Liver (tissue), 9 donors: ENCODE measurements around the gene KCNG1. TPM values are rescaled to one million over a fixed set of nuclear protein-coding genes. Genes with fewer than 3 reads are reported as not detected.

Experiments
- DNase-seq: peaks from one replicate; pipeline ENCODE4 v3.0.0-alpha.2; 2017; ENCODE audit warnings: low spot score
- H3K27ac ChIP-seq, 2 donors: one replicate each; pipeline ENCODE4 v1.7.0; 2013; ENCODE audit warnings: inconsistent platforms in 2 of 2, low read length in 2 of 2, control low read depth in 1 of 2, low read depth in 1 of 2, mild to moderate bottlenecking in 1 of 2
- H3K27me3 ChIP-seq, 4 donors: one replicate each; pipeline versions ENCODE4 v1.6.1 to v1.7.0; 2013; ENCODE audit warnings: low read length in 3 of 4, inconsistent platforms in 1 of 4, mild to moderate bottlenecking in 1 of 4, moderate library complexity in 1 of 4; ENCODE audit not compliant: control insufficient read depth in 4 of 4, insufficient read depth in 4 of 4
- H3K36me3 ChIP-seq, 4 donors: one replicate each; pipeline versions ENCODE4 v1.6.1 to v1.7.0; 2013; ENCODE audit warnings: low read length in 3 of 4, mild to moderate bottlenecking in 3 of 4, low read depth in 1 of 4, moderate library complexity in 1 of 4; ENCODE audit not compliant: control insufficient read depth in 4 of 4, insufficient read depth in 3 of 4
- H3K4me1 ChIP-seq, 4 donors: one replicate each; pipeline versions ENCODE4 v1.6.1 to v1.7.0; 2013; ENCODE audit warnings: low read length in 3 of 4, mild to moderate bottlenecking in 3 of 4, moderate library complexity in 1 of 4; ENCODE audit not compliant: control insufficient read depth in 4 of 4, insufficient read depth in 4 of 4
- H3K4me3 ChIP-seq, 3 donors: one replicate each; pipeline versions ENCODE4 v1.6.1 to v1.7.0; 2013; ENCODE audit warnings: low read length in 3 of 3, control low read depth in 1 of 3, low read depth in 1 of 3, mild to moderate bottlenecking in 1 of 3
- H3K9ac ChIP-seq, 2 donors: one replicate each; pipeline ENCODE4 v1.7.0; 2013; ENCODE audit warnings: low read length in 2 of 2, mild to moderate bottlenecking in 2 of 2, moderate library complexity in 2 of 2, control low read depth in 1 of 2, low read depth in 1 of 2
- H3K9me3 ChIP-seq, 4 donors: one replicate each; pipeline versions ENCODE4 v1.6.1 to v1.7.0; 2013; ENCODE audit warnings: low read length in 3 of 4; ENCODE audit not compliant: control insufficient read depth in 4 of 4
- FOXA1 ChIP-seq: IDR thresholded peaks from 2 replicates; pipeline ENCODE4 v1.6.1; 2016; ENCODE audit warnings: antibody characterized with exemption
- FOXA2 ChIP-seq: IDR thresholded peaks from 2 replicates; pipeline ENCODE4 v1.6.1; 2016; ENCODE audit warnings: antibody characterized with exemption
- HNF4A ChIP-seq, 2 donors: conservative IDR thresholded peaks; 2 replicates each; pipeline ENCODE4 v1.6.1; 2016; ENCODE audit warnings: antibody characterized with exemption in 2 of 2, mild to moderate bottlenecking in 2 of 2
- HNF4G ChIP-seq: IDR thresholded peaks from 2 replicates; pipeline ENCODE4 v1.6.1; 2016; ENCODE audit warnings: antibody characterized with exemption
- RAD21 ChIP-seq, 2 donors: IDR thresholded peaks; 2 replicates each; pipeline ENCODE4 v1.6.1; 2016; ENCODE audit warnings: antibody characterized with exemption in 2 of 2, mild to moderate bottlenecking in 2 of 2
- SP1 ChIP-seq: IDR thresholded peaks from 2 replicates; pipeline ENCODE4 v1.6.1; 2018; ENCODE audit warnings: antibody characterized with exemption, mild to moderate bottlenecking
- TAF1 ChIP-seq: conservative IDR thresholded peaks from 2 replicates; pipeline ENCODE4 v1.6.1; 2016; ENCODE audit warnings: antibody characterized with exemption, mild to moderate bottlenecking
- YY1 ChIP-seq: IDR thresholded peaks from 2 replicates; pipeline ENCODE4 v1.6.1; 2016; ENCODE audit warnings: antibody characterized with exemption, mild to moderate bottlenecking
- WGBS: extraction: QIAGEN DNeasy Blood & Tissue Kit; methylation state at CpG from one replicate; pipeline ENCODE4 v1.1.7; 2013; 5-methylcytosine and 5-hydroxymethylcytosine counted together
- polyA plus RNA-seq, 2 donors: library from polyadenylated mRNA; stranded (reverse) in 1 of 2; unstranded in 1 of 2; fragments of 200-250 nt in 1 of 2; fragments of >200 nt in 1 of 2; fragmentation: Nextera tagmentation in 1 of 2; extraction: Ambion mirVana in 1 of 2; gene quantifications; one replicate each; pipeline versions ENCODE4 v1.2.1 to v1.2.3, GENCODE V29; 2013 to 2015
- total RNA-seq, 2 donors: library from RNA; depleted of rRNA; stranded (reverse); fragments of >200 nt; gene quantifications; one replicate each; pipeline ENCODE4 v1.2.3, GENCODE V29; 2014
- TF ChIP-seq, protein P1 (sequence below): fragments of 150-350 bp; IDR thresholded peaks from 2 replicates; pipeline ENCODE4 v1.5.1; 2017; ENCODE audit warnings: improper control_type of control experiment, low read depth, low read length; ENCODE audit not compliant: missing input control
- TF ChIP-seq, protein P2 (sequence below): IDR thresholded peaks from 2 replicates; pipeline ENCODE4 v1.6.1; 2016; ENCODE audit warnings: antibody characterized with exemption
- TF ChIP-seq, protein P3 (sequence below): IDR thresholded peaks from 2 replicates; pipeline ENCODE4 v1.6.1; 2016; ENCODE audit warnings: antibody characterized with exemption, mild to moderate bottlenecking
- donor health status: healthy.
- donor health status: healthy.
- donor health status: healthy.
- donor health status: healthy.
- donor health status: healthy.

KCNG1 gene
- total and polyA plus RNA-seq, 4 donors = 0.08 to 0.24 (median 0.14) TPM; not detected in 1

DNA sequence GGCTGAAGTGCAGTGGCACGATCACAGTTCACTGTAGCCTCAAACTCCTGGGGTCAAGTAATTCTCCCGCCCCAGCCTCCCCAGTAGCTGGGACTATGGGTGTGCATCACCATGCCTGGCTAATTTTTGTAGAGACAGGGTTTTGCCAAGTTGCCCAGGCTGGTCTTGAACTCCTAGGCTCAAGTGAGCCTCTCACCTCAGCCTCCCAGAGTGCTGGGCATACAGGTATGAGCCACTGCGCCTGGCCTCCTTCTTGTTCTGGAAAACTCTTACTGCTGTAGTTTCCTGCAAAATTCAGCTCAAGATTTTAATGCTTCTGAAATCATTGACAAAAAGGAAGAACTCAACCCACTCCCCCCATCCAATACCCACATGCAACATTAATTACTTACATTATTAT is 21.9 kb upstream of the KCNG1 start:
- Histone ChIP-seq H3K27me3 (peaks cover 0 to 4% (median 0%) of the 10 kb centered on the region in 4 donors), H3K9ac (no peak overlapping the region), H3K27ac (no peak overlapping the region), H3K4me3 (no peak overlapping the region), H3K9me3 (peaks cover 3 to 7% (median 5%) of the 10 kb centered on the region in 4 donors), H3K4me1 (no peaks in the 10 kb centered on the region), H3K36me3 (no peaks in the 10 kb centered on the region)
- no peak for DNase-seq
- 85% methylated on average over 3 of the region's 3 CpGs for WGBS
- TF ChIP-seq SP1 (no peak), RAD21 (IDR thresholded peaks at IDR 0.05) (no peak), YY1 (no peak), FOXA2 (no peak), TAF1 (no peak), HNF4G (no peak)
- TF ChIP-seq, protein P1, sequence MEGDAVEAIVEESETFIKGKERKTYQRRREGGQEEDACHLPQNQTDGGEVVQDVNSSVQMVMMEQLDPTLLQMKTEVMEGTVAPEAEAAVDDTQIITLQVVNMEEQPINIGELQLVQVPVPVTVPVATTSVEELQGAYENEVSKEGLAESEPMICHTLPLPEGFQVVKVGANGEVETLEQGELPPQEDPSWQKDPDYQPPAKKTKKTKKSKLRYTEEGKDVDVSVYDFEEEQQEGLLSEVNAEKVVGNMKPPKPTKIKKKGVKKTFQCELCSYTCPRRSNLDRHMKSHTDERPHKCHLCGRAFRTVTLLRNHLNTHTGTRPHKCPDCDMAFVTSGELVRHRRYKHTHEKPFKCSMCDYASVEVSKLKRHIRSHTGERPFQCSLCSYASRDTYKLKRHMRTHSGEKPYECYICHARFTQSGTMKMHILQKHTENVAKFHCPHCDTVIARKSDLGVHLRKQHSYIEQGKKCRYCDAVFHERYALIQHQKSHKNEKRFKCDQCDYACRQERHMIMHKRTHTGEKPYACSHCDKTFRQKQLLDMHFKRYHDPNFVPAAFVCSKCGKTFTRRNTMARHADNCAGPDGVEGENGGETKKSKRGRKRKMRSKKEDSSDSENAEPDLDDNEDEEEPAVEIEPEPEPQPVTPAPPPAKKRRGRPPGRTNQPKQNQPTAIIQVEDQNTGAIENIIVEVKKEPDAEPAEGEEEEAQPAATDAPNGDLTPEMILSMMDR = no peak
- TF ChIP-seq, protein P2, sequence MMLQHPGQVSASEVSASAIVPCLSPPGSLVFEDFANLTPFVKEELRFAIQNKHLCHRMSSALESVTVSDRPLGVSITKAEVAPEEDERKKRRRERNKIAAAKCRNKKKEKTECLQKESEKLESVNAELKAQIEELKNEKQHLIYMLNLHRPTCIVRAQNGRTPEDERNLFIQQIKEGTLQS = no peak
- TF ChIP-seq, protein P3, sequence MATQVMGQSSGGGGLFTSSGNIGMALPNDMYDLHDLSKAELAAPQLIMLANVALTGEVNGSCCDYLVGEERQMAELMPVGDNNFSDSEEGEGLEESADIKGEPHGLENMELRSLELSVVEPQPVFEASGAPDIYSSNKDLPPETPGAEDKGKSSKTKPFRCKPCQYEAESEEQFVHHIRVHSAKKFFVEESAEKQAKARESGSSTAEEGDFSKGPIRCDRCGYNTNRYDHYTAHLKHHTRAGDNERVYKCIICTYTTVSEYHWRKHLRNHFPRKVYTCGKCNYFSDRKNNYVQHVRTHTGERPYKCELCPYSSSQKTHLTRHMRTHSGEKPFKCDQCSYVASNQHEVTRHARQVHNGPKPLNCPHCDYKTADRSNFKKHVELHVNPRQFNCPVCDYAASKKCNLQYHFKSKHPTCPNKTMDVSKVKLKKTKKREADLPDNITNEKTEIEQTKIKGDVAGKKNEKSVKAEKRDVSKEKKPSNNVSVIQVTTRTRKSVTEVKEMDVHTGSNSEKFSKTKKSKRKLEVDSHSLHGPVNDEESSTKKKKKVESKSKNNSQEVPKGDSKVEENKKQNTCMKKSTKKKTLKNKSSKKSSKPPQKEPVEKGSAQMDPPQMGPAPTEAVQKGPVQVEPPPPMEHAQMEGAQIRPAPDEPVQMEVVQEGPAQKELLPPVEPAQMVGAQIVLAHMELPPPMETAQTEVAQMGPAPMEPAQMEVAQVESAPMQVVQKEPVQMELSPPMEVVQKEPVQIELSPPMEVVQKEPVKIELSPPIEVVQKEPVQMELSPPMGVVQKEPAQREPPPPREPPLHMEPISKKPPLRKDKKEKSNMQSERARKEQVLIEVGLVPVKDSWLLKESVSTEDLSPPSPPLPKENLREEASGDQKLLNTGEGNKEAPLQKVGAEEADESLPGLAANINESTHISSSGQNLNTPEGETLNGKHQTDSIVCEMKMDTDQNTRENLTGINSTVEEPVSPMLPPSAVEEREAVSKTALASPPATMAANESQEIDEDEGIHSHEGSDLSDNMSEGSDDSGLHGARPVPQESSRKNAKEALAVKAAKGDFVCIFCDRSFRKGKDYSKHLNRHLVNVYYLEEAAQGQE = no peak

DNA sequence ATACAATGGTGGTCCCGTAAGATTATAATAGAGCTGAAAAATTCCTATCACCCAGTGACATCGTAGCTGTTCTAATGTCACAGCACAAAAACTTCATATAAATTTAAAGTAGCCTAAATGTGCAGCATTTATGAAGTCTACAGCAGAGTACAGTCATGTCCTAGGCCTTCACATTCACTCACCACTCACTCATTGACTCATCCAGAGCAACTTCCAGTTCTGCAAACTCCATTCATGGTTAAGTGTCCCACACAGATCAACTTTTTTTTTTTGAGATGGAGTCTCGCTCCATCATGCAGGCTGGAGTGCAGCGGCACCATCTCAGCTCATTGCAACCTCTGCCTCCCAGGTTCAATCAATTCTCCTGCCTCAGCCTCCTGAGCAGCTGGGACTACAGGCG is 20.9 kb upstream of the KCNG1 start:
- H3K4me1 ChIP-seq = no peaks in the 10 kb centered on the region
- no peak for TF ChIP-seq FOXA2
- H3K9me3 ChIP-seq = peaks cover 3 to 7% (median 5%) of the 10 kb centered on the region in 4 donors
- H3K27me3 ChIP-seq = peaks cover 0 to 4% (median 0%) of the 10 kb centered on the region in 4 donors
- WGBS = 92% methylated on average over 5 of the region's 5 CpGs
- H3K27ac ChIP-seq = no peak overlapping the region
- H3K9ac ChIP-seq = no peak overlapping the region
- H3K4me3 ChIP-seq = no peak overlapping the region
- H3K36me3 ChIP-seq = no peaks in the 10 kb centered on the region
- no peak for DNase-seq

DNA sequence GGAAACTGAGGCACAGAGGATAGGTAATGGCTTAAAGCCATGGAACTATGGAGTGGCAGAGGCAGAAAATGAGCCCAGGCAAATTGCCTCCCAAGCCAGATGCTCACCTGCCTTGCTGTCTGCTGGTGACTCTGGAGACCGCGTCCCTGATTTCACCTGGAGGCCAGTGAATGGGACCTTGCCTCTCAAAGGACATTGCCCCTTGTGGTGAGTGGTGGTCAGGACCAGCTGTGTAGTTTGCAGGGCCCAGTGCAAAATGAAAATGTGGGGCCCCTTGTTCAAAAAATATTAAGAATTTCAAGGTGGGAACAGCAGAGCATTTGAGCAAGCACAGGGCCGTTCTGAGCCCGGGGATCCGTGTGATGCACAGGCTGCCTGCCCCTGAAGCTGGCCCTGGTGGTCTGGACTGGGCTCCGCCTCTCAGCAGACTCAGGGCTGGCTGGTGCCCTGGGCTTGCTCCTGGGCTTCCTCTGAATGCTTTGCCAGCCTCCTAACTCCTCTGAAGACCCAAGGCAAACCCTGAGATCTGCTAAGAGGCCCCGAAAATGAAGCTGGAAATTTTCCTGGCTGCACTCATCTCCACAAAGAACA is 19.8 kb upstream of the KCNG1 start:
- Histone ChIP-seq H3K36me3 (no peaks in the 10 kb centered on the region), H3K4me3 (no peak overlapping the region), H3K4me1 (no peaks in the 10 kb centered on the region), H3K27me3 (peaks cover 0 to 6% (median 0%) of the 10 kb centered on the region in 4 donors), H3K9ac (no peak overlapping the region), H3K9me3 (peaks cover 3 to 7% (median 5%) of the 10 kb centered on the region in 4 donors), H3K27ac (no peak overlapping the region)
- DNase-seq = no peak
- 72% methylated on average over 7 of the region's 7 CpGs for WGBS
- TF ChIP-seq HNF4G = no peak
- no peak for TF ChIP-seq FOXA1
- TF ChIP-seq HNF4A (conservative IDR thresholded peaks at IDR 0.05) = no peak
